Skin epidermis (tissue), 12 donors: ENCODE data around the gene PCDHGA12.
A peak's percentile ranks its signal among the peaks of the same experiment; 100 is the strongest.
"Not testable (repeated sequence)": the region's sequence is repeated elsewhere in the genome, so short reads cannot be mapped to it uniquely, and the experiment has no call there.

Experiments used
- H3K27ac ChIP-seq, 21 experiments: fragments of 200-600 bp; sonication (generic) in 11 of 21; one replicate each; pipeline ENCODE4 v1.5.0; 2020; ENCODE audit warnings: mild to moderate bottlenecking in 3 of 21, inconsistent platforms in 2 of 21, moderate library complexity in 2 of 21
- H3K4me3 ChIP-seq, 7 experiments: fragments of 200-600 bp; sonication (generic) in 2 of 7; one replicate each; pipeline ENCODE4 v1.5.0; 2020; ENCODE audit warnings: inconsistent platforms in 2 of 7, mild to moderate bottlenecking in 2 of 7, moderate library complexity in 1 of 7

Gene PCDHGA12

GRCh38 chr5:141432726-141433125 lies 2.4 kb downstream of the PCDHGA12 start:
- not testable (repeated sequence) for H3K27ac ChIP-seq, H3K4me3 ChIP-seq

- no peak overlapping the region for H3K4me3 ChIP-seq
- H3K27ac ChIP-seq: no peak overlapping the region
Measured at GRCh38 chr5:141434006-141434405, 3.7 kb downstream of the PCDHGA12 start.

GRCh38 chr5:141437221-141437620 lies 6.9 kb downstream of the PCDHGA12 start:
- Histone ChIP-seq H3K27ac (no peak overlapping the region), H3K4me3 (no peak overlapping the region)

GRCh38 chr5:141439411-141440141 lies 9.3 kb downstream of the PCDHGA12 start:
- Histone ChIP-seq H3K4me3 (no peak overlapping the region), H3K27ac (no peak overlapping the region)

GRCh38 chr5:141440341-141440740 lies 10.0 kb downstream of the PCDHGA12 start:
- no peak overlapping the region for H3K4me3 ChIP-seq
- no peak overlapping the region for H3K27ac ChIP-seq

- no peak overlapping the region for H3K4me3 ChIP-seq
- no peak overlapping the region for H3K27ac ChIP-seq
Measured at GRCh38 chr5:141441571-141442170, 11.4 kb downstream of the PCDHGA12 start.

GRCh38 chr5:141465351-141465750 lies 35.0 kb downstream of the PCDHGA12 start:
- H3K4me3 ChIP-seq: no peak overlapping the region
- H3K27ac ChIP-seq: no peak overlapping the region

- Histone ChIP-seq H3K4me3 (peak within 1 kb of the TSS; percentile 44 to 71 (median 48)), H3K27ac (peak within 1 kb of the TSS; percentile 13 to 89 (median 78))
Measured at GRCh38 chr5:141475625-141476131, 45.4 kb downstream of the PCDHGA12 start, which contains the start of gene PCDHGC3. TSS of gene PCDHGC3 (plus strand) at chr5:141475966. CDS start at chr5:141476117, 151 bp downstream.

GRCh38 chr5:141476132-141476911 lies 46.0 kb downstream of the PCDHGA12 start:
- Histone ChIP-seq H3K4me3 (peak overlapping the region; percentile 44 to 71 (median 48)), H3K27ac (peak overlapping the region; percentile 13 to 89 (median 78))

- Histone ChIP-seq H3K27ac (peak overlapping the region in 16 of 21 experiments; percentile 48 to 89 (median 82)), H3K4me3 (peak overlapping the region; percentile 44 to 71 (median 48))
Measured at GRCh38 chr5:141477044-141477575, 46.8 kb downstream of the PCDHGA12 start.

GRCh38 chr5:141477815-141478214 lies 47.5 kb downstream of the PCDHGA12 start:
- Histone ChIP-seq H3K4me3 (peak overlapping the region; percentile 44 to 71 (median 48)), H3K27ac (peak overlapping the region in 1 of 21 experiments; percentile 7)

GRCh38 chr5:141478321-141478945 lies 48.1 kb downstream of the PCDHGA12 start:
- H3K27ac ChIP-seq: no peak overlapping the region

GRCh38 chr5:141479776-141480175 lies 49.5 kb downstream of the PCDHGA12 start:
- no peak overlapping the region for H3K27ac ChIP-seq
- H3K4me3 ChIP-seq: peak overlapping the region in 1 of 7 experiments; percentile 5

More at GRCh38 chr5:141478321-141478945, 48.1 kb downstream of the PCDHGA12 start:
- peak overlapping the region; percentile 44 to 71 (median 48) for H3K4me3 ChIP-seq
